Panc1 (cell line): ENCODE results near the gene ERMP1. TPM values are rescaled to one million over a fixed set of nuclear protein-coding genes. Genes with fewer than 3 reads are reported as not detected.

ENCODE experiments used
- ATAC-seq: fragments of 200-7000 bp; cut with Tn5 transposase; 2 replicates; pipeline ENCODE4 v1.9.1; 2020; ENCODE audit warnings: mild to moderate bottlenecking, moderate library complexity
- BruUV-seq: library from RNA; stranded (reverse); fragments of 400-500 nt; replicated peaks from 2 replicates; lab custom pipeline; 2021; lab: Mats Ljungman, UMichigan
- CTCF ChIA-PET: fragments of 300-600 bp; sonication (Branson Sonifier 250); formaldehyde crosslinking; loops from one replicate; lab custom pipeline; 2022; ENCODE audit warnings: antibody characterized with exemption; lab: Charles Lee
- POLR2A ChIA-PET: fragments of 300-600 bp; sonication (Branson Sonifier 250); formaldehyde crosslinking; loops from one replicate; lab custom pipeline; 2022; ENCODE audit warnings: antibody characterized with exemption; lab: Charles Lee
- DNase-seq: peaks from one replicate; pipeline ENCODE4 v3.0.0-alpha.2; 2010; ENCODE audit warnings: low read depth, low spot score
- H3K27ac ChIP-seq: 2 replicates; pipeline ENCODE4 v1.5.1; 2011; ENCODE audit warnings: mild to moderate bottlenecking, low read length, inconsistent platforms
- H3K27me3 ChIP-seq: fragments of 200-500 bp; sonication (Bioruptor generic); 2 replicates; pipeline ENCODE4 v1.6.0; 2014; ENCODE audit warnings: low read length, inconsistent platforms; ENCODE audit not compliant: control insufficient read depth, insufficient read depth
- H3K36me3 ChIP-seq: fragments of 200-500 bp; sonication (Bioruptor generic); 2 replicates; pipeline ENCODE4 v1.5.1; 2014; ENCODE audit warnings: inconsistent platforms, mild to moderate bottlenecking, low read length, moderate library complexity; ENCODE audit not compliant: control insufficient read depth, insufficient read depth
- H3K4me1 ChIP-seq: 2 replicates; pipeline ENCODE4 v1.5.1; 2011; ENCODE audit warnings: inconsistent platforms, mild to moderate bottlenecking, low read length, moderate library complexity; ENCODE audit not compliant: control insufficient read depth, insufficient read depth
- H3K4me3 ChIP-seq, 2 experiments: 2 replicates each; pipeline ENCODE4 v1.5.1; 2011 to 2012; ENCODE audit warnings: low read depth in 2 of 2, low read length in 2 of 2, mild to moderate bottlenecking in 2 of 2, inconsistent platforms in 1 of 2, moderate library complexity in 1 of 2
- H3K9me3 ChIP-seq: fragments of 200-500 bp; sonication (Bioruptor generic); 2 replicates; pipeline ENCODE4 v1.5.1; 2014; ENCODE audit warnings: low read depth, mild to moderate bottlenecking, inconsistent platforms, low read length, moderate library complexity; ENCODE audit not compliant: control insufficient read depth, insufficient read depth
- POLR2AphosphoS5 ChIP-seq: IDR thresholded peaks from 2 replicates; pipeline ENCODE4 v1.6.1; 2012; ENCODE audit warnings: mild to moderate bottlenecking, low read depth, low read length, moderate library complexity
- REST ChIP-seq, 2 experiments: IDR thresholded peaks; 2 replicates each; pipeline ENCODE4 v1.6.1; 2011 to 2012; ENCODE audit warnings: low read depth in 2 of 2, control low read depth in 1 of 2, low read length in 1 of 2, mild to moderate bottlenecking in 1 of 2, moderate library complexity in 1 of 2; ENCODE audit not compliant: insufficient read depth in 1 of 2
- SIN3A ChIP-seq: IDR thresholded peaks from 2 replicates; pipeline ENCODE4 v1.6.1; 2012; ENCODE audit warnings: low read depth, mild to moderate bottlenecking, low read length, moderate library complexity, borderline replicate concordance; ENCODE audit not compliant: insufficient read depth
- TCF7L2 ChIP-seq: IDR thresholded peaks from 2 replicates; pipeline ENCODE4 v1.6.1; 2011; ENCODE audit warnings: mild to moderate bottlenecking, low read depth, low read length, inconsistent platforms
- in situ Hi-C: cut with HindIII; loops from 2 replicates; pipeline ENCODE4 v1.10.0; 2016; ENCODE audit warnings: low sequenced_read_pairs, low pct_unique_long_range_greater_than_20kb
- intact Hi-C: fragments of 100-400 bp; cut with micrococcal nuclease; formaldehyde crosslinking; loops from one replicate; pipeline ENCODE4 v1.10.0; 2022; ENCODE audit not compliant: unreplicated experiment
- total RNA-seq: library from RNA; stranded (reverse); gene quantifications from one replicate; pipeline ENCODE4 v1.2.1, GENCODE V29; 2021; ENCODE audit not compliant: unreplicated experiment
- TF ChIP-seq, protein P1 (sequence below): fragments of 450-650 bp; IDR thresholded peaks from 2 replicates; pipeline ENCODE4 v1.5.1; 2017; ENCODE audit warnings: mild to moderate bottlenecking

ERMP1 gene
- total RNA-seq, 1 experiment from 2014 or later = 38.4 TPM

DNA sequence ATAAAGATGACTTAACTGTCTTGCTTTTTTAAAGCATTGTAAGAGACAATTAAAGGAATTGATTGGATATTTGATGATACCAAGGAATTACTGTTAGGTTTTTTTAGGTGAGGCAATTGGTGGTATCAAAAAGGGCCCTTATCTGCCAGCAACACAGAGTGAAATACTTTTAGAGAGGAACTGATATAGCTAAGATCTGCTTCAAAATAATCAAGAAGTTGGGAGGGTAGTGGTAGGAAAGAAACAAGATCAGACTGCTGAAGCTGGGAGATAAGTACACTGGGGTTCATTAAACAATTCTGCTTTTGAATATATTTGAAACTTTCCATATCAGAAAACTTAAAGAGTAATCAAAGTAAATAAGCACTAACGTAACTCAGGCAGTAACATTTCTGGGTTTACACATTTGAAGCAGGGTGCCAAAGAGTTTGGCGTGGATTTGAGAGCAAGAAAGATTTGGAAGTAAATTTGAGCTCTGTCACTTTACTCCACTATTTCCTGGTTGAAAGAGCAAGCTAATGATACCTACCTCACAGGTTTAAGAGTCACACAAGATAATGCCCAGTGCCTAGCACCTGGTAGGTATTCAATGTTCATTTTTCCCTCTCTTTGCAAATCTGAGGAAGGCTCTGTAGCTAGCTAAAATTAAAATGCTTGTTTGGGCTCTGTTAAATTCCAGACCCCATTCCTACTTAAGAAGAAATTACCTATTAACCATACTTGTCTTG lies 6.9 kb downstream of the ERMP1 start:
- Histone ChIP-seq H3K36me3 (no peaks in the 10 kb centered on the region; the same call in 1 of the 2 replicates), H3K9me3 (no peaks in the 10 kb centered on the region), H3K4me1 (no peaks in the 10 kb centered on the region), H3K4me3 (no peak overlapping the region), H3K27ac (no peak overlapping the region), H3K27me3 (no peaks in the 10 kb centered on the region)
- no peak for DNase-seq
- intact Hi-C loops (no loop called here), in situ Hi-C loops (no loop called here)
- CTCF ChIA-PET = no interaction called here
- ATAC-seq = no peak
- TF ChIP-seq TCF7L2 (no peak), POLR2AphosphoS5 (no peak), REST (IDR thresholded peaks at IDR 0.05; ENCODE audit: insufficient read depth in 1 of 2, low read depth in 2 of 2, low read length in 1 of 2) (no peak), SIN3A (no peak)
- TF ChIP-seq, protein P1, sequence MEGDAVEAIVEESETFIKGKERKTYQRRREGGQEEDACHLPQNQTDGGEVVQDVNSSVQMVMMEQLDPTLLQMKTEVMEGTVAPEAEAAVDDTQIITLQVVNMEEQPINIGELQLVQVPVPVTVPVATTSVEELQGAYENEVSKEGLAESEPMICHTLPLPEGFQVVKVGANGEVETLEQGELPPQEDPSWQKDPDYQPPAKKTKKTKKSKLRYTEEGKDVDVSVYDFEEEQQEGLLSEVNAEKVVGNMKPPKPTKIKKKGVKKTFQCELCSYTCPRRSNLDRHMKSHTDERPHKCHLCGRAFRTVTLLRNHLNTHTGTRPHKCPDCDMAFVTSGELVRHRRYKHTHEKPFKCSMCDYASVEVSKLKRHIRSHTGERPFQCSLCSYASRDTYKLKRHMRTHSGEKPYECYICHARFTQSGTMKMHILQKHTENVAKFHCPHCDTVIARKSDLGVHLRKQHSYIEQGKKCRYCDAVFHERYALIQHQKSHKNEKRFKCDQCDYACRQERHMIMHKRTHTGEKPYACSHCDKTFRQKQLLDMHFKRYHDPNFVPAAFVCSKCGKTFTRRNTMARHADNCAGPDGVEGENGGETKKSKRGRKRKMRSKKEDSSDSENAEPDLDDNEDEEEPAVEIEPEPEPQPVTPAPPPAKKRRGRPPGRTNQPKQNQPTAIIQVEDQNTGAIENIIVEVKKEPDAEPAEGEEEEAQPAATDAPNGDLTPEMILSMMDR = no peak
- BruUV-seq = no TSS peak
- POLR2A ChIA-PET = no interaction called here

DNA sequence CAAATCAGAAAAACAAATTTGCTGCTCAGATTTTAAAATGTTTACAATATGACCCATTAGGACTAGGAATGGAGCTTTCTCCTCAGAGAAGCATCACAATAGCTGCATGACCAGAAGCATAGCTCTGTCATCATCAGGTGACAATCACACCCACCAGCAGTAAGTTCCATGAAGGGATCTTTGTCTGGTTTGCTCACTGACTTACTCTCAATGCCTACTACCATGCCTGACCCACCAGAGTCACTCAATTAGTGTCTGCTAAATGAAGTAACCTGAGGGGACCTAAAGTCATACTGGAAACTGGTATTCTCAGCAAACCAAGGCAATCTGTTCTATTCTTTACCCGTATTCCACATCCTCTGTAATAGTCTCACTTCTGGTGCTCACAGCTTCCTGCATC lies 7.7 kb downstream of the ERMP1 start:
- Histone ChIP-seq H3K9me3 (no peaks in the 10 kb centered on the region), H3K36me3 (no peaks in the 10 kb centered on the region; the same call in 1 of the 2 replicates), H3K27ac (no peak overlapping the region), H3K4me3 (no peak overlapping the region), H3K27me3 (no peaks in the 10 kb centered on the region), H3K4me1 (no peaks in the 10 kb centered on the region)
- POLR2A ChIA-PET = no interaction called here
- TF ChIP-seq REST (IDR thresholded peaks at IDR 0.05; ENCODE audit: insufficient read depth in 1 of 2, low read depth in 2 of 2, low read length in 1 of 2) (no peak), SIN3A (no peak), TCF7L2 (no peak), POLR2AphosphoS5 (no peak)
- TF ChIP-seq, protein P1 = no peak
- DNase-seq = no peak
- no peak for ATAC-seq
- in situ Hi-C loops = no loop called here
- intact Hi-C loops = no loop called here
- no TSS peak for BruUV-seq
- CTCF ChIA-PET = no interaction called here
